Measurements from ENCODE around the gene ASAP3.

The ASAP3 gene

GRCh38 chr1:23448846-23449245, 35.1 kb downstream of the ASAP3 start:
- DNase-seq (ENCODE audit: low read depth) = no peak

GRCh38 chr1:23446661-23447310, 37.2 kb downstream of the ASAP3 start:
- DNase-seq (ENCODE audit: low read depth) = no peak

- no peak for DNase-seq (ENCODE audit: low read depth)
Measured at GRCh38 chr1:23444596-23445390, 39.2 kb downstream of the ASAP3 start.

GRCh38 chr1:23444104-23444533, 39.9 kb downstream of the ASAP3 start:
- no peak for DNase-seq (ENCODE audit: low read depth)

GRCh38 chr1:23442751-23443150, 41.2 kb downstream of the ASAP3 start:
- no peak for DNase-seq (ENCODE audit: low read depth)

GRCh38 chr1:23441446-23442148, 42.4 kb downstream of the ASAP3 start:
- DNase-seq (ENCODE audit: low read depth) = no peak

GRCh38 chr1:23438545-23438944, 45.4 kb downstream of the ASAP3 start:
- no peak for DNase-seq (ENCODE audit: low read depth)

GRCh38 chr1:23437355-23437664, 46.7 kb downstream of the ASAP3 start:
- no peak for DNase-seq (ENCODE audit: low read depth)

- no peak for DNase-seq (ENCODE audit: low read depth)
Measured at GRCh38 chr1:23436520-23437354, 47.2 kb downstream of the ASAP3 start.

- no peak for DNase-seq (ENCODE audit: low read depth)
Measured at GRCh38 chr1:23434260-23434775, 49.7 kb downstream of the ASAP3 start.

- no peak for DNase-seq (ENCODE audit: low read depth)
Measured at GRCh38 chr1:23433122-23433521, 50.9 kb downstream of the ASAP3 start.

- DNase-seq (ENCODE audit: low read depth) = no peak
Measured at GRCh38 chr1:23431431-23431830, 52.5 kb downstream of the ASAP3 start.

GRCh38 chr1:23430803-23431202, 53.2 kb downstream of the ASAP3 start:
- no peak for DNase-seq (ENCODE audit: low read depth)

GRCh38 chr1:23428136-23428905, 55.7 kb downstream of the ASAP3 start:
- DNase-seq (ENCODE audit: low read depth) = no peak

GRCh38 chr1:23427550-23427949, 56.4 kb downstream of the ASAP3 start:
- no peak for DNase-seq (ENCODE audit: low read depth)

GRCh38 chr1:23426828-23427227, 57.2 kb downstream of the ASAP3 start:
- no peak for DNase-seq (ENCODE audit: low read depth)

GRCh38 chr1:23425193-23425494, 58.8 kb downstream of the ASAP3 start:
- no peak for DNase-seq (ENCODE audit: low read depth)

- no peak for DNase-seq (ENCODE audit: low read depth)
Measured at GRCh38 chr1:23424293-23425192, 59.4 kb downstream of the ASAP3 start, which contains the start of gene TCEA3. TCEA3 (minus strand) TSS chr1:23424748; CDS start chr1:23424633, 115 bp downstream.

- no peak for DNase-seq (ENCODE audit: low read depth)
Measured at GRCh38 chr1:23423415-23424292, 60.3 kb downstream of the ASAP3 start.

Measured in stimulated activated CD8-positive, alpha-beta memory T cell treated with anti-CD3 and anti-CD28 coated beads, Interleukin-15, amount 100 ng/mL, for 1 hour (primary cell).